GM20431 (cell line): ENCODE measurements around the gene LRRC74A.

ENCODE experiments used
- in situ Hi-C: fragments of 300-500 bp; cut with MseI, MboI; formaldehyde crosslinking; loops from one replicate; pipeline ENCODE4 v1.15.0; 2020; ENCODE audit warnings: low sequenced_read_pairs; ENCODE audit not compliant: unreplicated experiment

LRRC74A gene

DNA sequence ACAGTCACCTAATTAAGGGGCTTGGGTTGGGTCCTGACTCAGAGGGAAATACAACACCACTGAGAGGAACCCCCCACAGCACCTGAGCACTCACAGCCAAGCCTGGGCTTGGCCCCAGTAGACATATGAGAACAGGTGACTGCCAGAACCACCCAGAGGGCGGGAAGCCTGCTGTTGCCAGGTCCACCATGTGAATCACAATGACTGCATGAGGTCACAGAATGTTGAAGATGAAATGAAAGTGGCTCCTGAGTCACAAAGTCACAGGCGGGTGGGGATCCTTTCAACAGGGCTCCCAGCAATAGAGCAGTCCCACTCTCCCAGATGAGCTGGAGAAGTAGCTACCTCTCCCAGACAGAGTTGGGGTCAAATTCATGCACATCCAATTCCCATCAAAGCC, at the start of gene LRRC74A:
LRRC74A (plus strand) TSS at position 287 of the 400 bp plus-strand sequence. CDS start 290 bp downstream, outside the sequence.
- in situ Hi-C loops = no loop called here

DNA sequence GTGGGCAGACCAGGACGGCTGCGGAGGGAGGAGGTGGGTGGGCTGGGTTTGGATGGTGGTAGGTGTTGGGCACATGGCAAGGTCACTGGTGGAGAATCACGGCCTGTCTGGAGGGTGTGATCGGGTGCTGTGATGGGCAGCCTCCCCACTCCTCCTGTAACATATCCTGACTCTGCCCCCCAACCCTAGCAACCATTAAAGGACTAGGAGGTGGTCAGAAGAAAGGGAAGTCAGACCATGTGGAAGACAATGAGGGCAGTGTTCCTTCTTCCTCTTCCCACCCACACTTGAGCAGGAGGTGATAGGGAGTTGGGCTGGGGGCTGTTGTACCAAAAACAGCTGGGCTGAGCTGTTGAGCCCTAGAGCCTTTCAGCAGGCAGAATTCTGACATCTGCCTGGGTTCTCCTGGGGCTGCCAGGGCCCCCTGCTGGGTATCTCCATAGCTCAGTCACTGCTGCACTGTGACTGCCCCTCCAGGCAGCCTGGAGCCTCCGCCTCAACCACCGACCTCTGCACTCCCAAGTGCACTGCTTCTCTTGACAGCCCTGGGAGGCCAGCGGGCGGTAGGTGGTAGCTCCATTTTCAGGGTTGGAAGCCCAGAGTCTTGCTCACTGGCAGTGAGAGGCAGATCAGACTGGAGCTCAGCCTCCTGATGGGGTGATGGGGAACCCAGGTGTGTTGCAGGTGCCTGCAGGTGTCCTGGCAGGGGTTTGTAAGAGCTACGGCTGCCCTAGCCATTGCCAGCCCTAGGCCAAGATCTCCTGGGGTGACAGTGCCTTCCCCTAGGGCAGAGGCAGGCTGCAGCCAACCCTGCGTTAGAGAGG, 49.6 kb upstream of the LRRC74A start:
- in situ Hi-C loops = no loop called here

DNA sequence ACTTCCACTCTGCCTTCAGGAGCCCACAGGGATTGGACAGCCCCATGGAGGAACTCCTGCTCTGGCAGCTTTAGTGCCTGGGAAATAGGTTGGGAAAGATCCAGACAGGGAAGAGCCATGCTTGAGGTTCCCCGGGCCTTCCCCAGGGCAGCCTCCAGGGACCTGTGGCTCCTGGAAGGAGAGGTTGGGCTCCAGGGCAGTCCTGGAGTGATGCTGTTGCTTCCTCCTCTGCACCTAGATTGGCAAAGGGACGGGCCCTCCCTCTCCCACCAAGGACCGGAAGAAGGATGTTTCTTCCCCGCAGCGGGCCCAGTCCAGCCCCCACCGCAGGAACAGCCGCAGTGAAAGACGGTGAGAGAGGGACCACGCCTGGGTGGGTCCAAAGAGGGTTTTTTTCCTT, 48.5 kb upstream of the LRRC74A start:
- in situ Hi-C loops = no loop called here

DNA sequence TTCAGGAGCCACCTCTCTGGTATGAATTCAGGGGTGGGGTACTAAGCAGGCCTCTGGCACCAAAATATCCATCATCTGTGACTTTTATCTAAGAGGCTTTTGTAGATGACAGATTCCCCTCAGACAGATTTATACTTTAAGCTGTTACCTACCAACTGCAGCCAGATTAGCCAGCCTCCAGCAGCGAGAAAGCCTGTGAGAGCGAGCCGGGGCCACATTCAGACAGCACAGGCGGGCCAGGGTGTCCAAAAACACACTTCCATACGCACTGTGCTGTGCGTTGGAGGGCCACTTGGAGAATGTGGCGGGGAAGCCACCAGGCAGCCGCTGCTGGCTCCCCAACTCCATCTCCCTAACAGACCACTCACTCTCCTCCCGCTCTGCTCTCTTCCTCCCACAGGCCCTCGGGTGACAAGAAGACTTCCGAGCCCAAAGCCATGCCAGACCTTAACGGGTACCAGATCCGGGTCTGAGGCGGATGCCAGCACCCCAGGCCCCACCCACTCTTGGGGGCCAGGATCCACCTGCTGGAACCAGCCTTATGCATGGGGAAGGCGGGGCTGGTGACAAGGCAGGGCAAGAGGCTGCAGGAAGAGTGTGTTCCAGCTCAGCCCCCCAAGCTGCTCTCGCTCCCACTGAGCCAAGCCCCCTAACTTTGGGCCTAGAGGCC, 47.5 kb upstream of the LRRC74A start:
- in situ Hi-C loops = no loop called here

DNA sequence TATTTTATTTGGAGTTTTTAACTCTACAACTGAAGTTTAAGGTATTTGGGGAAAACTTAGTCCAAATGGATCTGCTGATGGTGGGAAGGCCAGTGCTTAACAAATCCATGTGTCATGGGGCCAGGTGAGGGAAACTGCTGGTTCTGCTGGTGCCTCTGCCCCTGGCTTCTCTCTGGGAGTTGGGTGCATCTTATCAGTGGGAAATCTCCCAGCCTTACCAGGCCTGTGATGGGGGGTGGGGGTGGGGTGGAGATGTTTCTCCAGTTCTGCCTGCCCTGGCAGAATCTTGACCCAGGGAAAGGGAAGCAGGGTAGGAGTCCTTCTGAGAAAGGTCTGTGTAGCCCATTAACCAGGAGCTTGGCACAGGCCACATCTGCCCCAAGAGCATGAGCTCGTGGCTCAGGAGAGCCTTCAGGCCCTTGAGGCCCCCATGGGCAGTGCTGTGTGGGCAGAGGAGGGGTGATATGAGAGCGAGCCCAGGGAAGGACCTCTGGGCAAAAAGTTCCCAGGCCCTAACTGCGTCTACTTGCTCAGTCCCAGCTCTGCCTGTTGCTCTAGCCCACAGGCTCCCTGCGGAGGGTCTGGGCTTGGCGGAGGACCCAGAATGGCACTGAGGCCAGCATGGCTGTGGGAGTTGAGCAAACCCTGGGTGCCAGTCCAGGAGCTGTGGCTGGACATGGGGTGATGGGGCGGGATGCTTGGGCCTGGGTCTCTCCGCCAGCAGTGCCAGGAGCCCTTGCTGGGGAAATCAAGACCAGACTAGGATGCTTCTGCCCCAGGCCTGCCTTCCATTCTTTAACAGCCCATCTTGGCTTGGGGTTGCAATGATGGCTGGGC, 46.8 kb upstream of the LRRC74A start:
- in situ Hi-C loops = no loop called here

DNA sequence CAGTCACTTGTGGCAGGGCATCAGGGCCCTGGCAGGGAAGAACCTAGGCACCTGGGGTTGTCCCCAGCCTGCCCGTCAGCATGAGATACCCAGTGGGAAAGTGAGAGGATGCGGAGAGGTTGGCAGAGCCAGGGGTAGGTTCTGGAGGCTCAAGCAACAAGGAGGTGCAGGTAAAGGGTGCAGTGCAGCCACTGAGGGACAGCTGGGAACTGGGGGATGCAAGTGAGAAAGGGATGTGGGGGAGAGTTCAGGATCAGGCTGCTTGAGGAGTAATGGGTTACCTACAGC, 46.2 kb upstream of the LRRC74A start:
- in situ Hi-C loops = no loop called here

DNA sequence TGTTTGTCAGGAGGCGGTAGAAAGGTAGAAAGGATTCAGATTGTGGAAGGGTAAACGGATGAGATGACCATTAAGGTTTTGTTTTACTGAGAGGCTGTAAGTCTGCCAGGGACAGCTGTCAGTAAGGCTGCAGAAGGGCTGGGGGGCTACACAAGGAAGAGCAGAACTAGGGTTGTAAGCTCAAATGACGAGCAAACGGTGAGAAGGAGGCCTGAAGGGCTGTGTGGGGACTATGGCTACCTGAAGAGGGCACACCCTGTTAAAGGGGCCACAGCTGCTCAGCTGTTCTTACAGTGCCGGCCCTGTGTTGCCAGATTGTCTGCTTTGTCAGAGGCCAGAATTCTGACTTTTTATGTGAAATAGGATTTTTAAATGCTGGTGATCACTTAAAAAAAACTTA, 45.8 kb upstream of the LRRC74A start:
- in situ Hi-C loops = no loop called here

DNA sequence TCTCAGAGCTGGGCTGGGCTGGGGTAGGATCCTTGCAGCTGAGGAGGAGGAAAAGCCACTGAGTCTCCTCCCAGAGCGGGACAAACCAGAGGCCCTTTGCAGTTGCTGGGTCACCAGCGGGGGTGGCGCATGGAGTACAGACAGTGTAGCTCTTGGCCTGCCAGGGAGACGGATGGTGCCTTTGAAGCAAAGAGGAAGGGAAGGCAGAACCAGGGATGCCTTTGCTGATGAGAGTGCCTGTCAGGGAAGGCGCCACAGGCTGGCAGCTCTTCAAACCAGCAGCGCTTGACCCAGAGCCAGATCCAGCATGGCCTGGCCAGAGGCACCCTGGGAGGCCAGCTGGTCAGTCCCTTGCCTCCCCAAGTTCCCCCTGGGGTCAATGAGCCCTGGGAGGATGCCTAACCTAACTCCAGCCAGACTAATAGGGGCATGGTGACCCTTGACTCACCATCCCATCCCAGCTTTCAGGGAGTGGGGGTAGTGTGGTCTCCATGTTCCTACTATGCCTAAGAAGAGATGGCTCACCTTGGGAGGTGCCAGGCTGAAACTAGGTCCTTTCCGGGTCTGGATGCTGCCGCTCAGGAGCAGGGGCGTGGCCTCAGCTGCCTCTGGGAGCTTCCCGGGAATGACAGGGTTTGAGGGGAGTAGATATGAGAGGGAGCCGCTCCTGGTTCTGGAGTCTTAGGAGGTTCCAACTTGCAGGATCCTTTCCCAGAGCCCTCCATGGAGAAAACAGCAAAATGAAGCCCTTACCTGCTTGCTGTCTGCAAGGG, 45.1 kb upstream of the LRRC74A start:
- in situ Hi-C loops = no loop called here

DNA sequence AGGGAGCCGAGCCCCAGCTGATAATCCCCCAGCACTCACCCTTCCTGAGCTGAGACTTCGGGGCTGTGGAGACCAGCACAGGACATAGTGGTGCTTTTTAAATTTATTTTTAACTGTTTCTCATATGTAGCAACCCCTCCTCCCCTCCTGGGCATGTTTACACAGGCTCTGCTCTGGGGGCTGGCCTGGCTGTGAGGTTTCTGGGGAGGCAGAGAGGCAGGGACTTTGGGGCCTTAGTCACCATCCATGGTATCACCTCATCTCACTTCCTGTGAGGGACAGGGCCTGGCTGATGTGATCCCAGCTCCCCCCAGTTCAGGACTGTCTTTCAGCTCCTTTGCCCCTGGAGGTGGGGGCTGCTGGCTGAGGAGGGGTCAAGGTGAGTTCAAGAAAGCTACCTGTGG, 44.6 kb upstream of the LRRC74A start:
- in situ Hi-C loops = no loop called here

DNA sequence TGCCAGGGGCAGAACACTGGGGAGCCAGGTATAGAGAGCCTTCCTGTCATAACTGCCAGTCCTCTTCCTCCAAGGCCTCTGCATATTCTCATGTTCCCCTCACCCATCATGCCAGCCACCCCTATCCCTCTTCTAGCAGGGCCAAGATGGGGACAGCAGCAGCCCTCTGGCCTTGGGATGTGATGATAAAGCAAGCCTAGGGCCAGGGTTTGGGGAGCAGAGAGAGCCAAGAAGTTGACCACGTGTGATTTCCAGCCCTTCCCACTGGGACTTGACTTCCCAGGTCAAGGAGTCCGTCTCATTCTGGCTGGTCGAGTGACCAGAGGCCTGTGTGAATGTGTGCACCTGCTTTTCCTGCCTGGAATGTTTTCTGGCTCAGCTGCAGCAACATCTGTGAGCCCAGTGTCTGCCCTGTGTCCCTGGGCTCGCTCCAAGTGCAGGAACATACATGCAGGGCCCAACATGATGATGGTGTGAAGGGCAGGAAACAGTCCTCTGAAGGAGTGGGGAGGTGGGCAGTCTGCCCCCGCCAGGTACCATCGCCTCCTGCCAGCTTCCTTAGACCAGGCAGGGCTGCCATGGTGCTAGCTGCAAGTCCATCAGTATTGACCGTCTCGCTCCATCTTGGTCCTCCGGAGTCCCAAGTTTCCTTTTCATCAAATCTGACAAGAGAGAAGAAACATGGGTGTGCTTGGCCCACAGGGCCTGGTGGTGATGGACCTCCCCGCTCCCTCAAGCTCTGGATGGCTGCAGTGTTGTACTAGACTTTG, 43.9 kb upstream of the LRRC74A start:
- in situ Hi-C loops = no loop called here

DNA sequence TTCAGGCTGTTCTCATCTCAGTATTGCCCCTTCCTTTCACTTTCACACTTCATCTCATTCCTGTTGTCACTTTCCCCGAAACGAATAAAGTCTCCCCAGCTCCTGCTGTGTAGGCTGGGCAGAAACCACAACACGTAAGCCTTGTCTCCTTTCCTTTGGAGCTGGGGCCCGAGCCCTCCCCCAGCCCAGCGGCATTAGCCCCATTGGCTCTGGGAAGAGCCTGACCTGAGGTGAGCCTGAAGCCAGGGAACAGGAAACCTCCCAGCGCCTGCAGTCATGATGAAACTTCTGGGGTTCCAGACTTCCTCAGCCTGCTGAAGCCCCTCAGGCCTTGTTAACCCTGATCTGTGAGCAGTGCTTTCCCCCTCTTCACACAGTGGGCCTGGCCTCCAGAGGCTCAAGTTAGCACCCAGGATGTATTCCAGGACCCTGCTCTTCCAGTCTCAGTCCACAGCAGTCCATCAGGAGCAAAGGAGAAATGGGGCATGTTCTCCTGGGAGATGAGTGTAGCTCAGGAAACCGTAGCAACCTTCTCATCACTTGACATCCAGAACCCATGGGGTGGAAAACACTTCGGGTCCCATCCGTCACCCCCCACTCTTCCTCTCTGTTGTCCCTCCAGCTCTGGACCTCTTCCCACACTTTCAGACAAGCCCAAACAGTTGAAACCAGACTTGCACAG, 43.2 kb upstream of the LRRC74A start:
- in situ Hi-C loops = no loop called here

DNA sequence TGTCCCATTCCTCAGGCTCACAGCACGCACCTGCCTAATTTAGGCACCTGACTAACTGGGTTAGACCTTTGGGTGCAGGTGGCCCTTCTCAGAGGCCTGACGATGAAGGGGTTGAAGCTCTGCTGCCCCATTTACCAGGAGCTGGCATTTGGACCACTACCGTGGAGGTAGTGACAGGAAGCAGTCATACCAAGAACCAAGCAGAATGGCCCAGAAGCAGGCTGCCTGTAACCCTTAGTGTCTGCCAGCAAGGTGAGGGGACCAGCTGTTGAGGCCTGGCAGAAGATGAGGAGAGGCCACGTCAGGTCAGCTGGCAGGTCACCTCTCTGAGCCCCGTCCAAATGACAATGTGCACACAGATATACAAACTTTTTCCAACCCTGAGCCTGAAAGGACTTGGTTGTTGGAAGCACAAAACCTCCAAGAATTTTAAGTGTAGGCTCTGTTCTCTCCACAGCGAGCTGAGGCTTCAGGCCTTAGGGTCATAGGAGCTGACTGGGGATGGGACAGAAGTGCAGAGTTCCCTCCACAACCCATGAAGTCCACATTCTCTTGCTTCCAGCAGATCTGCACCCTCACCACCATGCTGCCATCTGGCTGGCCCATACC, 41.8 kb upstream of the LRRC74A start:
- in situ Hi-C loops = no loop called here

DNA sequence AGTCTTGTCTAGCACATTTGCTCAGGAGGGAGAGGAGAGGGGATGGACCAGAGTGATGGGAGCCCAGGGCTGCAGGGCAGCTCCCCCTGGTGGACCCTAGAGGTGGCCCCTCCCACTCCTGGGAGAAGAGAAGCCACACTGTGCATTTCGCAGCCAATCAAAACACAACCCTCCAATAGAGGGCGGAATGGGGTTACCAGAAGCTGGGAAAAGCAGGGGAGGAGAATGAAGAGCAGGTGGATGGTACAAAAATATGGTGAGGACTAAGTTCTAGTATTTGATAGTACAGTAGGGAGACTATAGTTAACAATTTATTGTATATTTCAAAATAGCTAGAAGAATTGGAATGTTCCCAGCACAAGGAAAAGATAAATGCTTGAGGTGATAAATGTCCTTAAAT, 41.3 kb upstream of the LRRC74A start:
- in situ Hi-C loops = no loop called here

DNA sequence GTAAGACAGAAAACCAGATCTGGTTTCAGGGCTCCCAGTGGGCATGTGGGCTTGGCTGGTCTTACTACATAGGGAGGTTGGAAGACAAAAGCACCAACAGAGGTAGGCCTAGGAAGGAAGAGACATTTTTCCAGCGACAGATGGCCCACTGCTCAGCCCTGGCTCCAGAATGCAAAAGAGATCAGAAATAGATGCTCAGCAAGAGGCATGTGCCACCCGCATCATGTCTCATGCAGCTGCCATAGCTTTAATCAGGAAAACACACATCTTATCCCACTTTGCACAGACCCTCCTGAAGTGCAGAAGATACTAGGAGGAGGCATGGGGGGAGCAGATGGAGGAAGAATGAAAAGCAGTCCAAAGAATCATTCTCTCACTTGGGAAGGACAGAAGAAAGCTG, 39.6 kb upstream of the LRRC74A start:
- in situ Hi-C loops = no loop called here

DNA sequence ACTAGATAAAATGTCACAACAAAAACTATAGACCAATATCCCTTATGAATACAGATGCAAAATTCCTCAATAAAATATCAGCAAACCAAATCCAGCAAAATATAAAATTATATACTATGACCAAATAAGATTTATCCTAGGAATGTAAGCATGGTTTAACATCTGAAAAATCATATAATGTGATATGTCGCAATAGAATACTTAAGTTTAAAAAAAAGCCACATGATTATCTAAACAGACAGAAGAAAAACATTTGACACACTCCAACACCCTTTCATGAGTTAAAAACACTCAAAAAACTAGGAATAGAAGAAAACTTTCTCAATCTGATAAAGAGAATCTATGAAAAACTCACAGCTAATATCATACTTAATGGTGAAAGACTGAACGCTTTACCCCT, 33.8 kb upstream of the LRRC74A start:
- in situ Hi-C loops = no loop called here

DNA sequence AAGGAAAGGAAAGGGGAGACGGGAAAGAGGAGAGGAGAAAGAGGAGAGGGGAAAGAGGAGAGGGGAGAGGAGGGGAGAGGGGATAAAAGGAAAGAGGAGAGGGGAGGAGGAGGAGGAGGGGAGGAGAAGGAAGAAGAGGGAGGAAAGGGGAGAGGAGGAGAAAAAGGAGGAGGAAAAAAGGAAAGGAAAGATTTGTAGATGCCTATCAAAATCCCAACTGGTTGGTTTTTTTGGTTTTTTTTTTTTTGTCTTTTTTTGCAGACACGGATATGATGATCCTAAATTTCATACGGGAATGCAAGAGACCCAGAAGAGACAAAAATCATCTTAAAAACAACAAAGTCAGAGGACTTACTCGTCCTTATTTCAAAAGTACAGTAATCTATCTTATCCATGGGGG, 32.9 kb upstream of the LRRC74A start:
- in situ Hi-C loops = no loop called here

DNA sequence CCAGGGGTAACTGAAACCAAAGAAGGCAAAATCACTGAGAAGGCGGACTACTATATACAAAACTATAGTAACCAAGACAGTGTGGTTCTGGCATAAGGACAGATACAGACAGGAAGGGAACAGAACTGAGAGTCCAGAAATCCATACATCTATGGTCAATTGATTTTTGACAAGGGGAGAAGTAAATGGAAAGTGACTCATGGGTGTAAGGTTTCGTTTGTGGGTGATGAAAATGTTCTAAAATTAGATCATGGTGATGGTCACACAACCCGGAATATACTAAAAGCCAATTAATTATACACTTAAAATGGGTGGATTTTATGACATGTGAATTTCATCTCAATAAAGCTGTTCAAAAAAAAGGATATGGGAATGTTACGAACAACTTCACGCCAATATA, 32.3 kb upstream of the LRRC74A start:
- in situ Hi-C loops = no loop called here

DNA sequence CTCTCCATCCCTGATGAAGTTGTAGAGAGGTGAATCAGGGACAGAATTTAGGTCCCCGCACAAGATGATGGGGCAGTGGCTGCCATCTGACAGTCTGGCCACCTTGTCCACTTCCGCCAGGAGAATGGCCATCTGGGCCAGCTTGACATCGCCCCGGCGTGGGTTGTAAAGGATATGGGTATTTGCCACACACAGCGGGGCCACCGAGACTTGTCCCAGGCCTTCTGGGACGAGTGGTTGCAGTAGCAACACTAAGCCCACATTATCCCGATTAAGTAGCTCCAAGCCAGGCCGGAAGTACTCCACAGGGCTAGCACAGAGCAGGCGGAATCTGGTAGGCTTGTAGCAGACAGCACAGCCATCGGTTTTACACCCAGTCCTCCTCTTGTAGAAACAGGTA, 19.8 kb upstream of the LRRC74A start:
- in situ Hi-C loops = no loop called here

DNA sequence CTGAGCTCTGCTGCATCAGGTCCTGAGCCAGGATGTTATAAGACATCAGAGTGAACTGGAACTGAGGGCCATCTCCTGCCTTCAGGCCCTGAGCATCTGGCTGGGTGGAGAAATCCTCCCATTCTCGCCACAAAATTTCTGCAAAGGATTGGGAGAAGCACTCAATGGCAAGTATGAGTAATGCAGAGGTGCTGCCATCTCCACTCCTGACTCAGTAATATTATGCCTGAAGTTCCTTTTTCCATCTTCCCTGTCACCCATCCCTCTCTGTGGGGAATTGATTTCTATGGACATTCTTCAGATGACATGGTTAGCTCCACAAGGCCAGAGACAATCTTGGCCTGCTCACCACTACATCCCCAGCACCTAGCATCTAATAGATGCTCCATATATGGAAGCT, 18.2 kb upstream of the LRRC74A start:
- in situ Hi-C loops = no loop called here
